Measurements from ENCODE around the gene ALG8.

Gene ALG8

GRCh38 chr11:78160557-78160956 is 21.1 kb upstream of the ALG8 start:
- no peak for DNase-seq (ENCODE audit: low spot score)

GRCh38 chr11:78158987-78159652 is 19.7 kb upstream of the ALG8 start:
- no peak for DNase-seq (ENCODE audit: low spot score)

GRCh38 chr11:78156127-78156844 is 16.9 kb upstream of the ALG8 start:
- DNase-seq (ENCODE audit: low spot score): no peak

- no peak for DNase-seq (ENCODE audit: low spot score)
Observed at GRCh38 chr11:78151804-78152203, 12.4 kb upstream of the ALG8 start.

- no peak for DNase-seq (ENCODE audit: low spot score)
Observed at GRCh38 chr11:78150754-78151153, 11.3 kb upstream of the ALG8 start.

- DNase-seq (ENCODE audit: low spot score): no peak
Observed at GRCh38 chr11:78150346-78150745, 10.9 kb upstream of the ALG8 start.

- DNase-seq (ENCODE audit: low spot score): no peak
Observed at GRCh38 chr11:78149646-78150045, 10.2 kb upstream of the ALG8 start.

GRCh38 chr11:78147807-78148206 is 8.4 kb upstream of the ALG8 start:
- no peak for DNase-seq (ENCODE audit: low spot score)

GRCh38 chr11:78145511-78146025 is 6.1 kb upstream of the ALG8 start:
- DNase-seq (ENCODE audit: low spot score): no peak

- DNase-seq (ENCODE audit: low spot score): no peak
Observed at GRCh38 chr11:78140392-78141077, 1.1 kb upstream of the ALG8 start.

- peak; percentile 23 for DNase-seq (ENCODE audit: low spot score)
Observed at GRCh38 chr11:78138694-78139421, 568 bp downstream of the ALG8 start.

GRCh38 chr11:78138291-78138690 is 1.1 kb downstream of the ALG8 start:
- DNase-seq (ENCODE audit: low spot score): no peak

- no peak for DNase-seq (ENCODE audit: low spot score)
Observed at GRCh38 chr11:78132475-78132874, 7.0 kb downstream of the ALG8 start.

GRCh38 chr11:78131956-78132355 is 7.5 kb downstream of the ALG8 start:
- no peak for DNase-seq (ENCODE audit: low spot score)

GRCh38 chr11:78127403-78127802 is 12.0 kb downstream of the ALG8 start:
- no peak for DNase-seq (ENCODE audit: low spot score)

- DNase-seq (ENCODE audit: low spot score): no peak
Observed at GRCh38 chr11:78112582-78113275, 26.7 kb downstream of the ALG8 start.

GRCh38 chr11:78111298-78111697 is 28.1 kb downstream of the ALG8 start:
- DNase-seq (ENCODE audit: low spot score): no peak

- no peak for DNase-seq (ENCODE audit: low spot score)
Observed at GRCh38 chr11:78110830-78111229, 28.6 kb downstream of the ALG8 start.

- DNase-seq (ENCODE audit: low spot score): no peak
Observed at GRCh38 chr11:78110351-78110750, 29.1 kb downstream of the ALG8 start.

- no peak for DNase-seq (ENCODE audit: low spot score)
Observed at GRCh38 chr11:78109081-78110015, 30.1 kb downstream of the ALG8 start.
